ENCODE data around the gene CCDC112.
"Not testable (repeated sequence)": the region's sequence is repeated elsewhere in the genome, so short reads cannot be mapped to it uniquely, and the experiment has no call there.

Gene CCDC112

GRCh38 chr5:115262011-115262320, 34.5 kb downstream of the CCDC112 start:
- Histone ChIP-seq H2AFZ (ENCODE audit: low read length) (no peak overlapping the region), H3K4me3 (ENCODE audit: low read depth, low read length, poor library complexity, severe bottlenecking) (peak overlapping the region; percentile 79), H3F3A (ENCODE audit: insufficient read depth, low read length) (no peaks in the 10 kb centered on the region), H4K20me1 (ENCODE audit: insufficient read depth, low read length) (no peaks in the 10 kb centered on the region), H3K4me2 (ENCODE audit: low read length) (peak overlapping the region; percentile 77), H3K27me3 (ENCODE audit: insufficient read depth, low read length) (no peaks in the 10 kb centered on the region), H3K36me3 (ENCODE audit: insufficient read depth, low read length) (peaks cover 16% of the 10 kb centered on the region), H3K4me1 (ENCODE audit: insufficient read depth, low read length, severe bottlenecking) (peaks cover 25% of the 10 kb centered on the region), H3K9me3 (ENCODE audit: low read length) (no peaks in the 10 kb centered on the region), H3K9ac (ENCODE audit: low read length) (peak overlapping the region; percentile 87), H3K9me2 (ENCODE audit: low read depth, low read length) (no peaks in the 10 kb centered on the region), H3K79me2 (ENCODE audit: insufficient read depth, low read length) (peaks cover 50% of the 10 kb centered on the region), H3K27ac (ENCODE audit: low read depth, low read length, poor library complexity, severe bottlenecking) (peak overlapping the region; percentile 68)
- TF ChIP-seq CTCF (IDR thresholded peaks at IDR 0.05; ENCODE audit: low read length) (no peak), EZH2 (IDR thresholded peaks at IDR 0.05; ENCODE audit: borderline replicate concordance, low read length) (no peak)

GRCh38 chr5:115260248-115260647, 36.2 kb downstream of the CCDC112 start:
- peaks cover 25% of the 10 kb centered on the region for H3K4me1 ChIP-seq (ENCODE audit: insufficient read depth, low read length, severe bottlenecking)
- H3K9me2 ChIP-seq (ENCODE audit: low read depth, low read length), result no peaks in the 10 kb centered on the region
- no peaks in the 10 kb centered on the region for H4K20me1 ChIP-seq (ENCODE audit: insufficient read depth, low read length)
- no peak overlapping the region for H3K27ac ChIP-seq (ENCODE audit: low read depth, low read length, poor library complexity, severe bottlenecking)
- no peak for TF ChIP-seq CTCF (IDR thresholded peaks at IDR 0.05; ENCODE audit: low read length)
- TF ChIP-seq EZH2 (IDR thresholded peaks at IDR 0.05; ENCODE audit: borderline replicate concordance, low read length), result no peak
- no peaks in the 10 kb centered on the region for H3K27me3 ChIP-seq (ENCODE audit: insufficient read depth, low read length)
- H3F3A ChIP-seq (ENCODE audit: insufficient read depth, low read length), result no peaks in the 10 kb centered on the region
- H2AFZ ChIP-seq (ENCODE audit: low read length), result no peak overlapping the region
- H3K36me3 ChIP-seq (ENCODE audit: insufficient read depth, low read length), result peaks cover 29% of the 10 kb centered on the region
- peaks cover 66% of the 10 kb centered on the region for H3K79me2 ChIP-seq (ENCODE audit: insufficient read depth, low read length)
- no peak overlapping the region for H3K9ac ChIP-seq (ENCODE audit: low read length)
- H3K9me3 ChIP-seq (ENCODE audit: low read length), result no peaks in the 10 kb centered on the region
- H3K4me2 ChIP-seq (ENCODE audit: low read length), result peak overlapping the region; percentile 77; the same call in 1 of the 2 replicates
- no peak overlapping the region for H3K4me3 ChIP-seq (ENCODE audit: low read depth, low read length, poor library complexity, severe bottlenecking)

GRCh38 chr5:115257981-115258380, 38.5 kb downstream of the CCDC112 start:
- Histone ChIP-seq H3K4me3 (ENCODE audit: low read depth, low read length, poor library complexity, severe bottlenecking) (no peak overlapping the region), H3K9me3 (ENCODE audit: low read length) (no peaks in the 10 kb centered on the region), H4K20me1 (ENCODE audit: insufficient read depth, low read length) (no peaks in the 10 kb centered on the region), H3K4me1 (ENCODE audit: insufficient read depth, low read length, severe bottlenecking) (peaks cover 20% of the 10 kb centered on the region), H3K79me2 (ENCODE audit: insufficient read depth, low read length) (peaks cover 88% of the 10 kb centered on the region), H3K27ac (ENCODE audit: low read depth, low read length, poor library complexity, severe bottlenecking) (no peak overlapping the region), H3K36me3 (ENCODE audit: insufficient read depth, low read length) (peaks cover 48% of the 10 kb centered on the region), H3K9me2 (ENCODE audit: low read depth, low read length) (no peaks in the 10 kb centered on the region), H3K27me3 (ENCODE audit: insufficient read depth, low read length) (no peaks in the 10 kb centered on the region), H3K4me2 (ENCODE audit: low read length) (no peak overlapping the region), H2AFZ (ENCODE audit: low read length) (no peak overlapping the region), H3K9ac (ENCODE audit: low read length) (no peak overlapping the region), H3F3A (ENCODE audit: insufficient read depth, low read length) (no peaks in the 10 kb centered on the region)
- TF ChIP-seq EZH2 (IDR thresholded peaks at IDR 0.05; ENCODE audit: borderline replicate concordance, low read length) (no peak), CTCF (IDR thresholded peaks at IDR 0.05; ENCODE audit: low read length) (no peak)

- not testable (repeated sequence) for H4K20me1 ChIP-seq (ENCODE audit: insufficient read depth, low read length); H3K4me1 ChIP-seq (ENCODE audit: insufficient read depth, low read length, severe bottlenecking); H3K9me2 ChIP-seq (ENCODE audit: low read depth, low read length); H2AFZ ChIP-seq (ENCODE audit: low read length); H3K27ac ChIP-seq (ENCODE audit: low read depth, low read length, poor library complexity, severe bottlenecking); H3K4me2 ChIP-seq (ENCODE audit: low read length); H3F3A ChIP-seq (ENCODE audit: insufficient read depth, low read length); H3K9ac ChIP-seq (ENCODE audit: low read length); H3K4me3 ChIP-seq (ENCODE audit: low read depth, low read length, poor library complexity, severe bottlenecking); H3K27me3 ChIP-seq (ENCODE audit: insufficient read depth, low read length); H3K9me3 ChIP-seq (ENCODE audit: low read length)
- H3K36me3 ChIP-seq (ENCODE audit: insufficient read depth, low read length), result peaks cover 48% of the 10 kb centered on the region
- peaks cover 29% of the 10 kb centered on the region for H3K79me2 ChIP-seq (ENCODE audit: insufficient read depth, low read length)
Observed at GRCh38 chr5:115249379-115249778, 47.1 kb downstream of the CCDC112 start.
